Measurements from ENCODE around the gene BEST3. TPM values are rescaled to one million over a fixed set of nuclear protein-coding genes. Genes with fewer than 3 reads are reported as not detected.

The BEST3 gene
- total and polyA plus RNA-seq, 2 donors (not counting 1 experiment from before 2014, with no cell fraction given), result not detected

- ATAC-seq (ENCODE audit: low read depth) (no peak), DNase-seq (no peak)
- no CpG with 5 or more reads among the region's 2 CpGs for WGBS (ENCODE audit: insufficient coverage)
These were observed 12.4 kb downstream of the BEST3 start for GRCh38 chr12:69686731-69687130.

GRCh38 chr12:69685810-69686209 is 13.3 kb downstream of the BEST3 start:
- Mint-ChIP-seq H3K27me3 (peaks cover 40% of the 10 kb centered on the region), H3K4me1 (no peaks in the 10 kb centered on the region), H3K27ac (no peak overlapping the region), H3K9me3 (ENCODE audit: insufficient read depth) (no peaks in the 10 kb centered on the region), H3K4me3 (no peak overlapping the region)
- ChIA-PET POLR2A (no interaction called here), CTCF (no interaction called here)
- DNase-seq (no peak), ATAC-seq (ENCODE audit: low read depth) (no peak)
- no peaks in the 10 kb centered on the region for H3K27me3 ChIP-seq (replicated peaks in 1 of 4; ENCODE audit: control extremely low read depth in 1 of 4, control insufficient read depth in 3 of 4, insufficient read depth in 4 of 4, low read length in 3 of 4)
- no peak overlapping the region for H3K9ac ChIP-seq (ENCODE audit: low read length)
- H4K20me1 ChIP-seq (ENCODE audit: control insufficient read depth, insufficient read depth, low read length, poor library complexity, severe bottlenecking), result no peaks in the 10 kb centered on the region
- no peak overlapping the region for H2AFZ ChIP-seq (ENCODE audit: insufficient read depth, low read depth, low read length, poor library complexity, severe bottlenecking)
- H3K9me3 ChIP-seq (ENCODE audit: control extremely low read depth in 1 of 3, control insufficient read depth in 2 of 3, insufficient read depth in 1 of 3, low read length in 2 of 3), result no peaks in the 10 kb centered on the region
- TF ChIP-seq CTCF (IDR thresholded peaks at IDR 0.05) (no peak), EZH2 (IDR thresholded peaks at IDR 0.05; ENCODE audit: borderline replicate concordance, insufficient read depth, low read depth, low read length, poor library complexity, severe bottlenecking) (no peak)
- H3K4me1 ChIP-seq (ENCODE audit: control insufficient read depth in 2 of 2, insufficient read depth in 2 of 2, low read length in 2 of 2), result no peaks in the 10 kb centered on the region
- H3K36me3 ChIP-seq (replicated peaks in 1 of 2; ENCODE audit: control extremely low read depth in 1 of 2, control insufficient read depth in 1 of 2, extremely low read depth in 1 of 2, insufficient read depth in 2 of 2, low read length in 1 of 2), result no peaks in the 10 kb centered on the region
- WGBS (ENCODE audit: insufficient coverage), result 100% methylated on average over 1 of the region's 2 CpGs
- intact Hi-C loops (cut with micrococcal nuclease), result no loop called here
- no peak overlapping the region for H3K4me3 ChIP-seq (ENCODE audit: control extremely low read depth in 1 of 5, extremely low read depth in 1 of 5, insufficient read depth in 1 of 5, low read depth in 2 of 5, low read length in 4 of 5)
- H3K27ac ChIP-seq (ENCODE audit: low read length in 2 of 2), result no peak overlapping the region
- H3K4me2 ChIP-seq (replicated peaks; ENCODE audit: low read depth, low read length, poor library complexity, severe bottlenecking), result no peak overlapping the region
- no peaks in the 10 kb centered on the region for H3K79me2 ChIP-seq (ENCODE audit: control insufficient read depth, insufficient read depth, low read length)

More at GRCh38 chr12:69686731-69687130, 12.4 kb downstream of the BEST3 start:
- Histone ChIP-seq H3K9me3 (ENCODE audit: control extremely low read depth in 1 of 3, control insufficient read depth in 2 of 3, insufficient read depth in 1 of 3, low read length in 2 of 3) (no peaks in the 10 kb centered on the region), H3K9ac (ENCODE audit: low read length) (no peak overlapping the region), H3K4me3 (ENCODE audit: control extremely low read depth in 1 of 5, extremely low read depth in 1 of 5, insufficient read depth in 1 of 5, low read depth in 2 of 5, low read length in 4 of 5) (no peak overlapping the region), H3K36me3 (replicated peaks in 1 of 2; ENCODE audit: control extremely low read depth in 1 of 2, control insufficient read depth in 1 of 2, extremely low read depth in 1 of 2, insufficient read depth in 2 of 2, low read length in 1 of 2) (no peaks in the 10 kb centered on the region), H3K4me2 (replicated peaks; ENCODE audit: low read depth, low read length, poor library complexity, severe bottlenecking) (no peak overlapping the region), H3K4me1 (ENCODE audit: control insufficient read depth in 2 of 2, insufficient read depth in 2 of 2, low read length in 2 of 2) (no peaks in the 10 kb centered on the region), H3K27me3 (replicated peaks in 1 of 4; ENCODE audit: control extremely low read depth in 1 of 4, control insufficient read depth in 3 of 4, insufficient read depth in 4 of 4, low read length in 3 of 4) (no peaks in the 10 kb centered on the region), H3K79me2 (ENCODE audit: control insufficient read depth, insufficient read depth, low read length) (no peaks in the 10 kb centered on the region), H4K20me1 (ENCODE audit: control insufficient read depth, insufficient read depth, low read length, poor library complexity, severe bottlenecking) (no peaks in the 10 kb centered on the region), H2AFZ (ENCODE audit: insufficient read depth, low read depth, low read length, poor library complexity, severe bottlenecking) (no peak overlapping the region), H3K27ac (ENCODE audit: low read length in 2 of 2) (no peak overlapping the region)
- TF ChIP-seq EZH2 (IDR thresholded peaks at IDR 0.05; ENCODE audit: borderline replicate concordance, insufficient read depth, low read depth, low read length, poor library complexity, severe bottlenecking), result no peak
- no peak for TF ChIP-seq CTCF (IDR thresholded peaks at IDR 0.05)
- H3K4me3 Mint-ChIP-seq, result no peak overlapping the region
- intact Hi-C loops (cut with micrococcal nuclease), result no loop called here
- ChIA-PET POLR2A (no interaction called here), CTCF (no interaction called here)
- H3K27me3 Mint-ChIP-seq, result peaks cover 41% of the 10 kb centered on the region
- no peaks in the 10 kb centered on the region for H3K4me1 Mint-ChIP-seq
- H3K9me3 Mint-ChIP-seq (ENCODE audit: insufficient read depth), result no peaks in the 10 kb centered on the region
- H3K27ac Mint-ChIP-seq, result no peak overlapping the region
